HG03064 (cell line): ENCODE measurements around the gene GJB3.
"Not testable (repeated sequence)": the region's sequence is repeated elsewhere in the genome, so short reads cannot be mapped to it uniquely, and the experiment has no call there.

Experiments used
- ATAC-seq: cut with Tn5 transposase; IDR thresholded peaks from one replicate; pipeline ENCODE4 v1.9.1; 2021; ENCODE audit warnings: low read depth; ENCODE audit not compliant: unreplicated experiment

The GJB3 gene

DNA sequence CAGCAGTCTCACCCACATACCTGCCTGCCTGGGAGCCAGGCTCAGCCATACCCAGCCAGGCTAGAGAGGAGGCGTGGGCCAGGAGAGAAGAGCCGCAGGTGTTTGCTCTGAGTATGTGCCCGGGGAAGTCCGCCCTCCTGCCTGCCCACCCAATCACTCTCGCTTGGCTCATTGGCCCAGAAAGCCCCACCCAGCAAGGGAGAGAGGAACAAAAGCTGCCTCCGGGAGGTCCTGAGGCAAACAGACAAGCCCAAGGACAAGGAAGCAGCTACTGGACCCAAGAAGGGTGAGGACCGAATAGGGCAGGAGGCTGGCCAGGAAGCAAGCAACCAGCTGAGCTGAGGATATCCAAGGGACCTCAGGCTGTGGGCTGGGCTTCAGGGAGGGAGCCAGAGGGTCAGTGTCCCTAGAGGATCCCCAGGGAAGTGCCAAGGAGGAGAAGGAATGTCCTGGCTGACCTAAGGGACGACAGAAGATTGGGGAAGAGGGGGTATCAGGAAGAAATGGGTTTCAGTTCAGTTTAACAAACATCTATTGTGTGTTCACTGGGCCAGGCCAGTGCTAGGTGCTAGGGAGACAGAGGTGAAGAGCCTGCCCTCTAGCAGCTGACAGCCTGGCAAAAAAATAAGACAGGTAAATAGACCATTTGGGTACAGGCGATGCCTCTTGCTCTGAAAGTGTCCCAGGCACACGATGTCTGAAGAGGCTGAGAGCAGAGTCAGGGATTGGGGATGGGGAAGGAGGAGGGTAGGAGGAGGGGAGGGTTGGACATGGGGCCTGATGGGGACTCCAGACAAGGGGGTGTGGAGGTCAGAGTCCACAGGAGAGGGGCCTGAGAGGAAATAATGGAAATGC is 21.3 kb upstream of the GJB3 start, which contains the start of gene GJB4:
Gene GJB4 (plus strand): TSS at position 238 of the 855 bp plus-strand sequence. CDS start 1,515 bp downstream, outside the sequence.
- no peak for ATAC-seq

GRCh38 chr1:34761176-34761761 is 19.7 kb upstream of the GJB3 start:
- no peak for ATAC-seq

DNA sequence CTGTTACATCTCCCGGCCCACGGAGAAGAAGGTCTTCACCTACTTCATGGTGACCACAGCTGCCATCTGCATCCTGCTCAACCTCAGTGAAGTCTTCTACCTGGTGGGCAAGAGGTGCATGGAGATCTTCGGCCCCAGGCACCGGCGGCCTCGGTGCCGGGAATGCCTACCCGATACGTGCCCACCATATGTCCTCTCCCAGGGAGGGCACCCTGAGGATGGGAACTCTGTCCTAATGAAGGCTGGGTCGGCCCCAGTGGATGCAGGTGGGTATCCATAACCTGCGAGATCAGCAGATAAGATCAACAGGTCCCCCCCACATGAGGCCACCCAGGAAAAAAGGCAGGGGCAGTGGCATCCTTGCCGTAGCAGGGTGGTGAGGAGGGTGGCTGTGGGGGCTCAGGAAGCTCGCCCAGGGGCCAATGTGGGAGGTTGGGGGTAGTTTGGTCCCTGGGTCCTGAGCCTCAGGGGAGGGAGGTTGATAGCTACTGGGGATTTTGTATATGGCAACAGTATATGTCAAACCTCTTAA is 19.2 kb upstream of the GJB3 start:
- ATAC-seq: no peak

DNA sequence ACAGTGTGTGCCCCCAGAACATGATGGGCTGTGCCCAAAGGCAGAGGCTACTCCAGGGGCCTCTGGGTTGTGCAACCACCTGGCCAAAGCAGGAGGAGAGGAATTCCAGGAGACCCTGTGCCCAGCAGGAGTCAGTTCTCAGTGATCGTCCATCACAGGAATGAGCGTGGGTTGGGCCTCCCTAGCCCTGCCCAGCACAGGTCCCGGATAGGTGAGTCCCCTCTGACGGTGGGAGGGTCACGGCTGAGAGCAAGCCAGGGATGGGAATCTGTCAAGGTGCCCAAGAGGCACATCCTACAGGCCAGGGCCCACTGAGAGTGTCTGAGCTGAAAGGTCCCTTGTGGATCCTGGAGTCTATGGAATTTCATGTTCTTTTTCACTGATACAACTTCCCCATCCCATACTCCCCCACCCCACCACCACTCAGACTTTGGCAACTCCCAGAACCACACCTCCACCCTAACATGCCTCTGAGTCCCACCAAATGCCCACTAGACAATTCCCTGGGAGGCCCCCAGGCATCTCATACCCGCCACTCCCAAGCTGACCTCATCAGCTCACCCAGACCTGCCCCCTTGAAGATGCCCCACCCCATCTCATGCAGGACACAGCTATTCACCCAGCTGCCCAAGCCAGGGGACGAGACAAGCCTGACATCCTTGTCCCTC is 18.4 kb upstream of the GJB3 start:
- ATAC-seq: no peak

DNA sequence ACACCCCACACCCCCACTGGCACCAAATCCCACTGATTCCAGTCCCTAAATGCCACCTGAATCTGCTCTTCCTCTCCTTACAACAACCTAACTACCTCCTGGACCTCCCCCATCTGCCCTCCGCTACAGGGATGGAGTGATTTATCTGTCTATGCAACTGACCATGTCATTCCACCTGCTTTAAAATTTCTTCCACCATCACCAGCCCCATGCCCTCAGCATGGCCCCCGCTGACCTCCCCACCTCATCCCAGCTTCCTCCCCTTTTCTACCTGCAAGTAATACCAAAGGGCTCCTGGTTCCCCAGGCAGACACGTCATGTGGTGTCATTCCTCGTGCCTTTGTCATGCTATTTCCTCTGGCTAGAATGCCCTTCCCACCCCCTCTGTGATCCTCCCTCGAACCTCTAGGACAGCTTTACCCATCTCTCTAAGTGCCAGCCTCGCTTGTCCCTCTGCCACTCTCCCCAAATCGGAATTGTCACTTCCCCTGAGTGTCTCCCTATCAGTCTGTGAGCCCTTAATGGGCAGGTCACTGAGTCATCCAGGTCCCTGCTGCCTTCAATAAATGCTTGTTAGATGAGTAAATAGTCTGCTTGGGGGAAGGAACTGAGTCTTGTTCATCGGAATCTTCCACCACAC is 17.8 kb upstream of the GJB3 start:
- ATAC-seq: no peak

GRCh38 chr1:34768856-34769255 is 12.2 kb upstream of the GJB3 start:
- no peak for ATAC-seq

GRCh38 chr1:34770891-34771504 is 10.0 kb upstream of the GJB3 start:
- ATAC-seq: no peak

GRCh38 chr1:34771573-34772371 is 9.2 kb upstream of the GJB3 start:
- ATAC-seq: no peak

- ATAC-seq: not testable (repeated sequence)
Observed at GRCh38 chr1:34773114-34773513, 7.9 kb upstream of the GJB3 start.

GRCh38 chr1:34774957-34775356 is 6.1 kb upstream of the GJB3 start:
- no peak for ATAC-seq

DNA sequence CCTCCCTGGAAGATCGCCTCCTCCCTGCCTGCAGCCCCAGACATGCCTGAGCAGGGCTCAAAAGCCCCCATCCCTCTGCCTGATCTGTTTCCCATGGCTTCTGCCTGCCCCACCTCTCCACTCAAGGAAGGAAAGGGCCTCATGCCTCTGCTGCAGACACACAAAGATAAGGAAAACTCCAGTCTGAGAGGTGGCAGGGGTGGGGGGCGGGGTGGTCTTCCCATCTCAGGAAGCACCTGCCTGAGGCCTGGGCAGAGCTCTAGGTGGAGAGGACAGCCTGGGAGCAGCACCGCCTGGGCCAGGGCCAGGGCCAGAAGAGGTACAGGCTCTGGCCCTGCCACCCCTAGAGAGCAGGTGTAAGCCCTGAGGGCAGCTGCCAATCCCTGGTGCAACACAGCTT is 4.1 kb upstream of the GJB3 start:
- no peak for ATAC-seq

DNA sequence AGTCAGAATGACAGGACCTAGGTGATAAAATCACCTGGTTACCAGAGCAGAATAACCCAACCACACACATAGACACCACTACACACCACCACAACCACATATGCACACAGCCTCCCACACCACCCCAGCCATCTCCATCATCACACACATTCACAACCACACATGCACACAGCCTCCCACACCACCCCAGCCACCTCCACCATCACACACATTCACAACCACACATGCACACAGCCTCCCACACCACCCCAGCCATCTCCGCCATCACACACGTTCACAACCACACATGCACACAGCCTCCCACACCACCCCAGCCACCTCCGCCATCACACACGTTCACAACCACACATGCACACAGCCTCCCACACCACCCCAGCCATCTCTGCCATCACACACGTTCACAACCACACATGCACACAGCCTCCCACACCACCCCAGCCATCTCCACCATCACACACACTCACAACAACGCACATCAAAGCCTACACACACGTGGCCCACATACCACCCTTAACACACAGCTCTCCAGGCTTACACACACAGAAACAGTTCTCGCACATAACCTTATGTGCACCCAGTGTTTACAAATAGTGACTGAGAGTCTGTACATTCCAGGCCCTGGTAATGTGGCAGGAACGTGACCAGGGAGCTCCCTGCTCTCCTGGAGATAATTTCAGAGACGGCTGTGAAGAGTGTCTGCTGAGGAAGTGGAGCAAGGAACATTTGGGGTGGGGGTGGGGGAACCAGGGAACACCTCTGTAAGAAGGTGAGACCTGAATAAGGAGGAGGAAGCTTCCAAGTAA is 3.3 kb upstream of the GJB3 start:
- ATAC-seq: no peak

DNA sequence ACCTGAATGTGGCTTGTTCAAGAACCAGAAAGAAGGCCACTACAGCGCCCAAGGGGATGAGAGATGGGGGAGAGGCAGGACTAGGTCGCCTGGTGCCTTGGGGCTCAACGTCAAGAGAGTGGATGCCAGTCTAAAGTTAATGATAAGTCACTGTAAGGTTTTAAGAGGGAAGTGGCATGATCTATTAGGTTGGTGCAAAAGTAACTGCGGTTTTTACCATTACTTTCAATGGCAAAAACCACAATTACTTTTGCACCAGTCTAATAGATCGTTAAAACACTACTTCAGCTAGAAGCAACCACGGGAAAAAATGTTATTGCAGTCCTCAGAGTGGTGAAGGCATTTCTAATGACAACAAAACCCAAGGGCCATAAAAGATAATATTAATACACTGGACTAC is 2.6 kb upstream of the GJB3 start:
- ATAC-seq: no peak

- ATAC-seq: no peak
Observed at GRCh38 chr1:34779005-34779404, 2.0 kb upstream of the GJB3 start.

GRCh38 chr1:34779526-34779925 is 1.5 kb upstream of the GJB3 start:
- ATAC-seq: no peak

GRCh38 chr1:34779962-34780361 is 1.1 kb upstream of the GJB3 start:
- no peak for ATAC-seq

DNA sequence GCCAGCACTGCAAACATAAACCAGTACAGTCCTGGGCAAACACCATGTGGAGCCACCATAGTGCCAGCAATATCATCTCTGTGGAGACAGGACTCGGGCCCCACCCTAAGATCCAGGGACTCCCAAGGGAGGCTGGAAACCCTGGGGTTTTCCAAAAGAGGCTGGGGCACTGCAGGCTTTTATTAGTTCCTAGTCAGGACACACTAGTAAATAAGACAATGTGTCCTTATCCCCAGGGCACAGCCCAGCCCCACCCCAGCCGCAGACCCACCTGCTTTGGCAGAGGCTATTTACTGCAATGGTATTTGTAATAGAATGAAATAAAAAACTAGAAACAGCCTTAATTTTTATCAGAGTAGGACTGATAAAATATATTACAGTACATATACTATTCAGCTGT is 486 bp upstream of the GJB3 start:
- ATAC-seq: no peak

GRCh38 chr1:34781844-34782391 is 904 bp downstream of the GJB3 start:
- no peak for ATAC-seq
